Activated naive CD8-positive, alpha-beta T cell treated with anti-CD3 and anti-CD28 coated beads, Interleukin-2, amount 50 U/mL, for 24 hours (primary cell): ENCODE data around the gene SGO2.
"Not testable (repeated sequence)": the region's sequence is repeated elsewhere in the genome, so short reads cannot be mapped to it uniquely, and the experiment has no call there.

Source experiments
- ATAC-seq: fragments of 150-1000 bp; cut with Tn5 transposase; one replicate; pipeline ENCODE4 v1.10.0; 2021
- DNase-seq: peaks from one replicate; pipeline ENCODE4 v3.0.0; 2021
- H3K27ac Mint-ChIP-seq: one replicate; pipeline ENCODE4 v1.8.0; 2021; ENCODE audit warnings: mild to moderate bottlenecking, mixed read lengths
- H3K27me3 Mint-ChIP-seq: one replicate; pipeline ENCODE4 v1.8.0; 2021; ENCODE audit warnings: mixed read lengths
- H3K36me3 Mint-ChIP-seq: one replicate; pipeline ENCODE4 v1.8.0; 2021; ENCODE audit warnings: low read depth, mixed read lengths
- H3K4me1 Mint-ChIP-seq: one replicate; pipeline ENCODE4 v1.8.0; 2021; ENCODE audit warnings: mixed read lengths
- H3K4me3 Mint-ChIP-seq: one replicate; pipeline ENCODE4 v1.8.0; 2021; ENCODE audit warnings: mild to moderate bottlenecking, moderate library complexity, mixed read lengths
- H3K9me3 Mint-ChIP-seq: one replicate; pipeline ENCODE4 v1.8.0; 2021; ENCODE audit warnings: mixed read lengths

The SGO2 gene

DNA sequence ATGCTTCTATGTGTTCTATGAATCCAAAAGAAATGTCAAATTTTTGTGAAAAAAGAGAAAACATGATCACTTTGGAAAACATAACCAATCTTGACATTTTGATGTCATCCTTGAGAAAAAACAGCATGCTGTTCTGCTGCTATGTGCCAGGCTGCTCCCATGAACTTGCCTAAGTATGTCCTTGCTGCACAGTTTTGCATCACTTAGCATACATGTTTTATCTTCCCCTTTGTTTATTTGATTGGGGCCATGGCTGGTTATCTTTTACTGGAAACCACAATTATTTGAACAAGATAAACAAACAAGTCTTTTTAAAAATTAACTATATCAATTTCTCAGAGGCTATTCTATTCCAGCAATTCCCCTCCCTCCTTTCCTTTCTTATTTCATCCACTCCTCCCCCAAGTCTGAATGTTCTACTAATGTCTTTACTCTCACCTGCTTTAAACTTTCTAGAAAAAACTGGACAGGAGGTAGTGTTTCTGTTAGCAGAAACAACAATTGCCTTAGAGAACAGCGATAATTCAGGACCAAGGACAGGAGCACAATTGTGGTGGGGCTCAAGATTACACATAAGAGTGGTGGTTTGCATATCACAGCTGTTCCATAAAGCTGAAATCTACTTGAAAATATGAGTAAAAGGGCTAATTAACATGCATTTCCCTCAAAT is 66.5 kb downstream of the SGO2 start:
- DNase-seq = no peak
- Mint-ChIP-seq H3K9me3 (no peaks in the 10 kb centered on the region), H3K27ac (no peak overlapping the region), H3K27me3 (peaks cover 3% of the 10 kb centered on the region), H3K4me3 (no peak overlapping the region), H3K4me1 (no peaks in the 10 kb centered on the region), H3K36me3 (no peaks in the 10 kb centered on the region)
- no peak for ATAC-seq

DNA sequence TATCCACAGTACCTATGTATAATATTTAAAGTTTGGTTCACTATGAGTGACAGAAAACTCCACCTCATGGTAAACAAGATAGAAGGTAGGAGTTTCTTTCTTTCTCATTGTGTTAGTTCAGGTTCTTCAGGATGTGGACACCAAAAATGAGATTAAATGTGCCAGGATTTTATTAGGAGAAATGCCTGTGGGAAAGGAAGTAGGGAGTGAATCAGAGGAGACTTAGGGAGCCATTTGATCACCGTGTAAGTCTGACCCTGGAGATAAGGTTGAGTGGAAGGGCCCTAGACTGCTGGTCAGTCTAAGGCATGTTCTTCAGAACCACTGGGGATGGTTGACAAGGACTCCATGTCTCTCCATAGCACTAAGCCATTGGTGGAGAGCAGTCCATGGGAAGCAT is 67.9 kb downstream of the SGO2 start:
- Mint-ChIP-seq H3K27me3 (peaks cover 3% of the 10 kb centered on the region), H3K9me3 (no peaks in the 10 kb centered on the region), H3K4me3 (no peak overlapping the region), H3K27ac (no peak overlapping the region), H3K4me1 (no peaks in the 10 kb centered on the region), H3K36me3 (no peaks in the 10 kb centered on the region)
- no peak for ATAC-seq
- DNase-seq = no peak

GRCh38 chr2:200595913-200596312 is 69.9 kb downstream of the SGO2 start:
- Mint-ChIP-seq H3K36me3 (no peaks in the 10 kb centered on the region), H3K27ac (no peak overlapping the region), H3K27me3 (peaks cover 2% of the 10 kb centered on the region), H3K9me3 (no peaks in the 10 kb centered on the region), H3K4me1 (no peaks in the 10 kb centered on the region), H3K4me3 (no peak overlapping the region)
- DNase-seq = no peak
- no peak for ATAC-seq

- Mint-ChIP-seq H3K4me1 (no peaks in the 10 kb centered on the region), H3K27me3 (peaks cover 2% of the 10 kb centered on the region), H3K36me3 (no peaks in the 10 kb centered on the region), H3K27ac (no peak overlapping the region), H3K9me3 (no peaks in the 10 kb centered on the region), H3K4me3 (no peak overlapping the region)
- no peak for ATAC-seq
- no peak for DNase-seq
These were observed 71.0 kb downstream of the SGO2 start for GRCh38 chr2:200596774-200597570.

GRCh38 chr2:200599206-200599605 is 73.2 kb downstream of the SGO2 start:
- ATAC-seq = no peak

GRCh38 chr2:200600549-200601225 is 74.7 kb downstream of the SGO2 start:
- Mint-ChIP-seq H3K9me3 (no peaks in the 10 kb centered on the region), H3K36me3 (no peaks in the 10 kb centered on the region), H3K27ac (no peak overlapping the region), H3K27me3 (no peaks in the 10 kb centered on the region), H3K4me1 (no peaks in the 10 kb centered on the region), H3K4me3 (no peak overlapping the region)
- no peak for ATAC-seq
- no peak for DNase-seq

More at GRCh38 chr2:200599206-200599605, 73.2 kb downstream of the SGO2 start:
- Mint-ChIP-seq H3K9me3 (no peaks in the 10 kb centered on the region), H3K4me3 (no peak overlapping the region), H3K27ac (no peak overlapping the region), H3K4me1 (no peaks in the 10 kb centered on the region), H3K27me3 (no peaks in the 10 kb centered on the region), H3K36me3 (no peaks in the 10 kb centered on the region)
- no peak for DNase-seq

DNA sequence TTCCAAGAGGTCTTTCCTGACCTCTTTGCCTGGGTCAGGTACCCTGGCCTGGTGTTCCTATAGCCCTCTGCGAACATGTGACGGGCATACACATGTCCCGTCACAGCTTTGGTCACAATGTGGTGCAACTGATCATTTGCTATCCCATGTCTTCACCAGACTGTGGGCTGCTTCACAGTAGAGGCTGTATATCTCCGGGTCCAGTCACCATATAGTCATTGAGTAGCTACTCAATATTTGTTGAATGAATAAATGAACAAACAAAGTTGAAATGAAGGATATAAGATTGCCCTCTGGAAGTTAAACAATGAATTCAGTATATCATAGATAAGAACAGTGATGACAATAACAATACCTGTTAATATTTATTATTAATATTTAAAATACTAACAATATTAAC is 76.6 kb downstream of the SGO2 start:
- ATAC-seq = no peak
- no peak overlapping the region for H3K27ac Mint-ChIP-seq
- no peaks in the 10 kb centered on the region for H3K9me3 Mint-ChIP-seq
- H3K4me3 Mint-ChIP-seq = no peak overlapping the region
- H3K36me3 Mint-ChIP-seq = no peaks in the 10 kb centered on the region
- H3K4me1 Mint-ChIP-seq = no peaks in the 10 kb centered on the region
- no peaks in the 10 kb centered on the region for H3K27me3 Mint-ChIP-seq
- DNase-seq = no peak

- DNase-seq = no peak
- H3K27me3 Mint-ChIP-seq = no peaks in the 10 kb centered on the region
- no peak overlapping the region for H3K27ac Mint-ChIP-seq
- no peaks in the 10 kb centered on the region for H3K9me3 Mint-ChIP-seq
- H3K4me3 Mint-ChIP-seq = no peak overlapping the region
- no peak for ATAC-seq
- H3K4me1 Mint-ChIP-seq = no peaks in the 10 kb centered on the region
- no peaks in the 10 kb centered on the region for H3K36me3 Mint-ChIP-seq
These were observed 78.0 kb downstream of the SGO2 start for GRCh38 chr2:200603972-200604371.

DNA sequence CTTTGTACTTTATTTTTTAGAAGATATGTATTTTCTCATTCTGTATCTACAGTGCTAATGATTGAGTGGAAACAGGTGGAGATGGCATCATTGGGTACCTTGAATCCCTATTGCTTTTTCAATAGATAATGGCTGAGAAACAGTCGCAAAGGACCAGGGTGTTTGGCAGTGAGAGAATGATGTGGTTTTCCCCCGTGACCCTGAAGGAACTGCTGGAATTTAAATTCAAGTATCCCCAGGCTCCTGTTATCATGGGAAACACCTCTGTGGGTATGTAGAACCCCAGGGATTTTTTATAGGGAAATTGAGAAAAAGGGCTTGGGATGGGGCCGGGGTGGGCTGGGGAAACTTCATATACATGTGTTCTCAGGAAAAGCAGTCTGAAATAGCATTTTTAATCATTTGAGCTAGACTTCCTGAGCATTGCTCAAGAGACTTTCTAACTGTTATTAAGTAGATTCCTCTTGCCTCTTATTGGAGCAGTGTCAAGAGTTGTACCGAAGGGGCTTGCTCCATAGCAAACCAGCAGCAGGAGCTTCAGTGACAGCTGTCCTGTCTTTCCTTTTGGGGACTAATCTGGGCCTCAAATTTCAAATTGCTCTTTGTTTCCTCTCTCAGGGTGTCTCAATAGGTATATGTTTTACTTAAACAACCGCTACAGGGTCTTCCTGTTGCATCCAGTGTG is 78.7 kb downstream of the SGO2 start:
- H3K9me3 Mint-ChIP-seq = no peaks in the 10 kb centered on the region
- no peaks in the 10 kb centered on the region for H3K36me3 Mint-ChIP-seq
- ATAC-seq (no peak), DNase-seq (no peak)
- H3K27ac Mint-ChIP-seq = no peak overlapping the region
- peaks cover 2% of the 10 kb centered on the region for H3K27me3 Mint-ChIP-seq
- no peaks in the 10 kb centered on the region for H3K4me1 Mint-ChIP-seq
- H3K4me3 Mint-ChIP-seq = no peak overlapping the region

- H3K36me3 Mint-ChIP-seq = no peaks in the 10 kb centered on the region
- H3K9me3 Mint-ChIP-seq = no peaks in the 10 kb centered on the region
- no peaks in the 10 kb centered on the region for H3K4me1 Mint-ChIP-seq
- peaks cover 10% of the 10 kb centered on the region for H3K27me3 Mint-ChIP-seq
- no peak for DNase-seq
- no peak overlapping the region for H3K27ac Mint-ChIP-seq
- no peak for ATAC-seq
- no peak overlapping the region for H3K4me3 Mint-ChIP-seq
These were observed 82.5 kb downstream of the SGO2 start for GRCh38 chr2:200608341-200609027.

GRCh38 chr2:200609028-200609614 is 83.1 kb downstream of the SGO2 start:
- no peak overlapping the region for H3K27ac Mint-ChIP-seq
- DNase-seq = no peak

DNA sequence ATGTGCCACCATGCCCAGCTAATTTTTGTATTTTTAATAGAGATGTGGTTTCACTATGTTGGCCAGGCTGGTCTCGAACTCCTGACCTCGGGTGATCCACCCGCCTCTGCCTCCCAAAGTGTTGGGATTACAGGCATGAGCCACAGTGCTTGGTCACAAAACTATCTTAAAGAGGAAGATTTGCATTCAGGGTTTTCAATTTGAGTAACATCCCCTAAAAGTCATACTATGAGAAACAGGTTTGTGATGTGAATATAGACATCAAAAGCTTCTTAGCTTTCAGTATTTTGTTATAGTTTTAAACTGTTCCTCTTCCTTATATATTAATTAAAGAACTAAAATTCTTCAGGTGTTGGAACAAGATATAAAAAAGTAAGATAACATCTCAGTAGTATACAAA is 84.2 kb downstream of the SGO2 start:
- not testable (repeated sequence) for H3K27ac Mint-ChIP-seq, H3K4me3 Mint-ChIP-seq, DNase-seq, H3K36me3 Mint-ChIP-seq, ATAC-seq, H3K9me3 Mint-ChIP-seq, H3K4me1 Mint-ChIP-seq
- H3K27me3 Mint-ChIP-seq = peaks cover 10% of the 10 kb centered on the region

More at GRCh38 chr2:200609028-200609614, 83.1 kb downstream of the SGO2 start:
- Mint-ChIP-seq H3K9me3 (no peaks in the 10 kb centered on the region), H3K27me3 (peaks cover 10% of the 10 kb centered on the region), H3K4me3 (no peak overlapping the region), H3K4me1 (no peaks in the 10 kb centered on the region), H3K36me3 (no peaks in the 10 kb centered on the region)
- no peak for ATAC-seq

- no peak for ATAC-seq
- no peak overlapping the region for H3K27ac Mint-ChIP-seq
- no peak for DNase-seq
- H3K9me3 Mint-ChIP-seq = no peaks in the 10 kb centered on the region
- H3K27me3 Mint-ChIP-seq = peaks cover 10% of the 10 kb centered on the region
- H3K4me1 Mint-ChIP-seq = peaks cover 8% of the 10 kb centered on the region
- H3K36me3 Mint-ChIP-seq = no peaks in the 10 kb centered on the region
- H3K4me3 Mint-ChIP-seq = no peak overlapping the region
These were observed 87.7 kb downstream of the SGO2 start for GRCh38 chr2:200613692-200614091.

GRCh38 chr2:200614249-200614648 is 88.2 kb downstream of the SGO2 start:
- Mint-ChIP-seq H3K27ac (no peak overlapping the region), H3K4me3 (no peak overlapping the region), H3K36me3 (no peaks in the 10 kb centered on the region), H3K9me3 (no peaks in the 10 kb centered on the region), H3K27me3 (peaks cover 10% of the 10 kb centered on the region), H3K4me1 (peaks cover 8% of the 10 kb centered on the region)
- no peak for DNase-seq
- no peak for ATAC-seq
